AG04449 (cell line): ENCODE measurements around the gene DDX10.

Experiments
- CTCF ChIA-PET: fragments of 350-600 bp; formaldehyde crosslinking; extraction: SDS; loops from one replicate; lab custom pipeline; 2021; ENCODE audit warnings: antibody characterized with exemption; lab: Yijun Ruan, JAX
- POLR2A ChIA-PET: fragments of 400-600, 350-600 bp; formaldehyde crosslinking; extraction: SDS; loops from one replicate; lab custom pipeline; 2020; ENCODE audit warnings: antibody characterized with exemption, inconsistent platforms; lab: Yijun Ruan, JAX
- DNase-seq: peaks from one replicate; pipeline ENCODE4 v3.0.0-alpha.2; 2010; ENCODE audit warnings: low read depth, low spot score
- H3K4me3 ChIP-seq: 2 replicates; pipeline ENCODE4 v1.5.1; 2011; ENCODE audit warnings: low read depth, mild to moderate bottlenecking, control low read depth, low read length
- TF ChIP-seq, protein P1 (sequence below): IDR thresholded peaks from one replicate; pipeline ENCODE4 v1.5.1; 2011; ENCODE audit warnings: mild to moderate bottlenecking, moderate library complexity, low read length, control low read depth, inconsistent platforms; ENCODE audit not compliant: insufficient read depth; ENCODE audit errors: missing control alignments

The DDX10 gene

GRCh38 chr11:108863528-108863927, 198.7 kb downstream of the DDX10 start:
- ChIA-PET POLR2A (no interaction called here), CTCF (interaction anchor here (0.7 to 2.1 kb wide), 4 partner anchors 8 to 166 kb away, joined by 3 to 7 read pairs (median 3); no protein-coding TSS in a partner anchor)

DNA sequence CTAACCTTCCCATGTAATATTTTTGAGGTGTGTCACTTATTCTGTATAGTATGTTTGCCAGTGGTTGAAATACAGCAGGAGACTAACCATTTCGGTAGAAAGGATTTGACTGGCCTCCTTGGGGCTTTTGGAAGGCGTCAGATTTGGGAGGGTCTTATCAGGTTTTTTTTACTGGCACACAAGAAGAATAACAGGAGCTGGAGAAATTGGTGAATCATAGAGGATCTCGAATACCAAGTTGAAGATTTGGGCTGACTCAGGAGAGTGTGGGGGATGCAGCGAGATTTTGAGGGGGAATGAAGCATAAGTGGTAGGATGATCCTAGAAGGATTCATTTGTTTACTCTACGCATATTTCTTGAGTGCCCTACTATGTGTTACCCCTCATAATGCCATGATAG, 200.5 kb downstream of the DDX10 start:
- POLR2A ChIA-PET, result no interaction called here
- TF ChIP-seq, protein P1, sequence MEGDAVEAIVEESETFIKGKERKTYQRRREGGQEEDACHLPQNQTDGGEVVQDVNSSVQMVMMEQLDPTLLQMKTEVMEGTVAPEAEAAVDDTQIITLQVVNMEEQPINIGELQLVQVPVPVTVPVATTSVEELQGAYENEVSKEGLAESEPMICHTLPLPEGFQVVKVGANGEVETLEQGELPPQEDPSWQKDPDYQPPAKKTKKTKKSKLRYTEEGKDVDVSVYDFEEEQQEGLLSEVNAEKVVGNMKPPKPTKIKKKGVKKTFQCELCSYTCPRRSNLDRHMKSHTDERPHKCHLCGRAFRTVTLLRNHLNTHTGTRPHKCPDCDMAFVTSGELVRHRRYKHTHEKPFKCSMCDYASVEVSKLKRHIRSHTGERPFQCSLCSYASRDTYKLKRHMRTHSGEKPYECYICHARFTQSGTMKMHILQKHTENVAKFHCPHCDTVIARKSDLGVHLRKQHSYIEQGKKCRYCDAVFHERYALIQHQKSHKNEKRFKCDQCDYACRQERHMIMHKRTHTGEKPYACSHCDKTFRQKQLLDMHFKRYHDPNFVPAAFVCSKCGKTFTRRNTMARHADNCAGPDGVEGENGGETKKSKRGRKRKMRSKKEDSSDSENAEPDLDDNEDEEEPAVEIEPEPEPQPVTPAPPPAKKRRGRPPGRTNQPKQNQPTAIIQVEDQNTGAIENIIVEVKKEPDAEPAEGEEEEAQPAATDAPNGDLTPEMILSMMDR, result no peak
- no peak for DNase-seq
- CTCF ChIA-PET, result no interaction called here
- no peak overlapping the region for H3K4me3 ChIP-seq

More at GRCh38 chr11:108863528-108863927, 198.7 kb downstream of the DDX10 start:
- DNase-seq, result no peak
- TF ChIP-seq, protein P1, result no peak
- no peak overlapping the region for H3K4me3 ChIP-seq

GRCh38 chr11:108866781-108867180, 201.9 kb downstream of the DDX10 start:
- POLR2A ChIA-PET, result no interaction called here
- TF ChIP-seq, protein P1, result no peak
- no peak for DNase-seq
- no peak overlapping the region for H3K4me3 ChIP-seq
- CTCF ChIA-PET, result interaction anchor here (1.2 to 1.8 kb wide), 4 partner anchors 9 to 169 kb away, joined by 3 to 5 read pairs (median 4); no protein-coding TSS in a partner anchor

GRCh38 chr11:108870373-108871020, 205.6 kb downstream of the DDX10 start:
- DNase-seq, result peak; percentile 50
- ChIA-PET POLR2A (interaction anchor here (0.6 kb wide), 1 partner anchor 677 kb away, joined by 4 read pairs; no protein-coding TSS in a partner anchor), CTCF (interaction anchor here (0.8 to 3.2 kb wide), 13 partner anchors 10 to 1069 kb away, joined by 3 to 35 read pairs (median 4); partner anchors contain the start of gene DDX10)
- TF ChIP-seq, protein P1, result no peak
- no peak overlapping the region for H3K4me3 ChIP-seq

DNA sequence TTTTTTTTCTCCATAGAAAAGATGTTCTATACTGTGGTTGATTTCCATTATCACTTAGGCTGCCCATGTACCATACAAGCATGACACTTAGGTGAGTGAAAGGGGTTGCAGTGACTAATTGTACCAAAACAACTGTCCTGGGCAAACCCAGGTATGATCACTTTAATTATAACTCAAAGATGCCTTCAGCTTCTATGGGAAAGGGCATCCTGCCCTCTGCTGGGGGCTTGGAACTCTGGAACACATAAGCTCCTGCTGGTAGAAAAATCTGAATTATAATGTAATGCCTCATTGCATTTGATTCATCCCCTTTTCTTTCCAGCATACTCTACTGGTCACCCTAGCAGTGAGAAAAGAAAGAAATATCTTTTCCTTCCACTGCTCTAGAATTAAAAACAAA, 206.3 kb downstream of the DDX10 start:
- no peak for DNase-seq
- POLR2A ChIA-PET, result no interaction called here
- no peak overlapping the region for H3K4me3 ChIP-seq
- TF ChIP-seq, protein P1, result peak; percentile 55
- CTCF ChIA-PET, result interaction anchor here (0.7 to 3.2 kb wide), 25 partner anchors 8 to 1068 kb away, joined by 3 to 35 read pairs (median 4); partner anchors contain the start of gene DDX10

GRCh38 chr11:108871867-108872266, 207.0 kb downstream of the DDX10 start:
- ChIA-PET CTCF (interaction anchor here (0.7 to 3.2 kb wide), 22 partner anchors 8 to 216 kb away, joined by 3 to 35 read pairs (median 4); no protein-coding TSS in a partner anchor), POLR2A (no interaction called here)
- DNase-seq, result no peak
- TF ChIP-seq, protein P1, result no peak
- H3K4me3 ChIP-seq, result no peak overlapping the region
